Sciatic nerve (tissue), 2 donors: Measurements from ENCODE around the gene NAT9. TPM values are rescaled to one million over a fixed set of nuclear protein-coding genes. Genes with fewer than 3 reads are reported as not detected.

Experiments
- ATAC-seq: fragments of 200-7000 bp; cut with Tn5 transposase; one replicate; pipeline ENCODE4 v1.9.1; 2020; ENCODE audit warnings: mild to moderate bottlenecking, moderate library complexity
- DNase-seq: peaks from one replicate; pipeline ENCODE4 v3.0.0-alpha.2; 2020; ENCODE audit warnings: low spot score
- intact Hi-C: fragments of 100-400 bp; cut with DNase I; formaldehyde crosslinking; loops from one replicate; pipeline ENCODE4 v1.14.2; 2022
- total RNA-seq: library from RNA; stranded (reverse); fragmentation: NEBNext Ultra II Directional; extraction: Animal tissue kit (Norgen Biotek cat#: 25700); gene quantifications from one replicate; pipeline ENCODE4 v1.2.1, GENCODE V29; 2021
- donor health status: DM: no; HTN: no; CAD: no.
- donor health status: DM: no; HTN: no; CAD: no.

The NAT9 gene
- total RNA-seq, 1 donor from 2014 or later, result 50.3 TPM

- no peak for ATAC-seq
- DNase-seq, result no peak
- intact Hi-C loops, result no loop called here
These were observed 6.8 kb downstream of the NAT9 start for GRCh38 chr17:74769266-74769855.

GRCh38 chr17:74768763-74769114 lies 7.4 kb downstream of the NAT9 start:
- DNase-seq (no peak), ATAC-seq (no peak)
- intact Hi-C loops, result no loop called here

- ATAC-seq (peak; percentile 18), DNase-seq (no peak)
- intact Hi-C loops, result no loop called here
These were observed 7.9 kb downstream of the NAT9 start for GRCh38 chr17:74768069-74768762.

GRCh38 chr17:74767111-74767516 lies 9.0 kb downstream of the NAT9 start:
- ATAC-seq (peak; percentile 8), DNase-seq (peak; percentile 72)
- intact Hi-C loops, result no loop called here

GRCh38 chr17:74766413-74766812 lies 9.7 kb downstream of the NAT9 start:
- DNase-seq, result no peak
- intact Hi-C loops, result no loop called here
- no peak for ATAC-seq

- intact Hi-C loops, result no loop called here
- no peak for DNase-seq
- ATAC-seq, result no peak
These were observed 11.3 kb downstream of the NAT9 start for GRCh38 chr17:74764751-74765286.

GRCh38 chr17:74763565-74764387 lies 12.4 kb downstream of the NAT9 start:
- no peak for ATAC-seq
- intact Hi-C loops, result no loop called here
- DNase-seq, result no peak

- intact Hi-C loops, result no loop called here
- DNase-seq (no peak), ATAC-seq (no peak)
These were observed 14.2 kb downstream of the NAT9 start for GRCh38 chr17:74761931-74762330.

- ATAC-seq, result no peak
- intact Hi-C loops, result no loop called here
- DNase-seq, result no peak
These were observed 14.7 kb downstream of the NAT9 start for GRCh38 chr17:74761419-74761818.

- no peak for DNase-seq
- peak; percentile 20 for ATAC-seq
- intact Hi-C loops, result no loop called here
These were observed 15.6 kb downstream of the NAT9 start for GRCh38 chr17:74760404-74761105.

- intact Hi-C loops, result no loop called here
- ATAC-seq, result no peak
- no peak for DNase-seq
These were observed 16.2 kb downstream of the NAT9 start for GRCh38 chr17:74759941-74760340.

GRCh38 chr17:74759243-74759801 lies 16.8 kb downstream of the NAT9 start:
- ATAC-seq (no peak), DNase-seq (no peak)
- intact Hi-C loops, result no loop called here

GRCh38 chr17:74758848-74759168 lies 17.3 kb downstream of the NAT9 start:
- intact Hi-C loops, result no loop called here
- DNase-seq, result no peak
- peak; percentile 49 for ATAC-seq

GRCh38 chr17:74757931-74758847 lies 18.0 kb downstream of the NAT9 start:
- DNase-seq (no peak), ATAC-seq (peak; percentile 53)
- intact Hi-C loops, result no loop called here

- DNase-seq, result no peak
- no peak for ATAC-seq
- intact Hi-C loops, result no loop called here
These were observed 18.6 kb downstream of the NAT9 start for GRCh38 chr17:74757502-74757901.

GRCh38 chr17:74756891-74757290 lies 19.3 kb downstream of the NAT9 start:
- ATAC-seq (no peak), DNase-seq (no peak)
- intact Hi-C loops, result no loop called here

GRCh38 chr17:74755533-74755932 lies 20.6 kb downstream of the NAT9 start:
- ATAC-seq, result no peak
- intact Hi-C loops, result no loop called here
- DNase-seq, result no peak

- ATAC-seq, result no peak
These were observed 21.3 kb downstream of the NAT9 start for GRCh38 chr17:74754832-74755231.

More at GRCh38 chr17:74754832-74755231, 21.3 kb downstream of the NAT9 start:
- intact Hi-C loops, result no loop called here
- no peak for DNase-seq
